ENCODE results near the gene ITGA6.

The ITGA6 gene

GRCh38 chr2:172465417-172466334, 38.3 kb downstream of the ITGA6 start:
- peak; percentile 63 for DNase-seq (ENCODE audit: low spot score)

GRCh38 chr2:172467382-172467781, 40.0 kb downstream of the ITGA6 start:
- no peak for DNase-seq (ENCODE audit: low spot score)

- DNase-seq (ENCODE audit: low spot score) = no peak
These were observed 43.9 kb downstream of the ITGA6 start for GRCh38 chr2:172470958-172471922.

- no peak for DNase-seq (ENCODE audit: low spot score)
These were observed 45.2 kb downstream of the ITGA6 start for GRCh38 chr2:172472446-172473033.

- DNase-seq (ENCODE audit: low spot score) = no peak
These were observed 45.8 kb downstream of the ITGA6 start for GRCh38 chr2:172473167-172473566.

GRCh38 chr2:172478353-172478752, 51.0 kb downstream of the ITGA6 start:
- no peak for DNase-seq (ENCODE audit: low spot score)

- DNase-seq (ENCODE audit: low spot score) = no peak
These were observed 53.2 kb downstream of the ITGA6 start for GRCh38 chr2:172480301-172481218.

- no peak for DNase-seq (ENCODE audit: low spot score)
These were observed 54.3 kb downstream of the ITGA6 start for GRCh38 chr2:172481507-172482262.

GRCh38 chr2:172484253-172484652, 56.9 kb downstream of the ITGA6 start:
- DNase-seq (ENCODE audit: low spot score) = no peak

- DNase-seq (ENCODE audit: low spot score) = no peak
These were observed 57.3 kb downstream of the ITGA6 start for GRCh38 chr2:172484706-172485105.

- no peak for DNase-seq (ENCODE audit: low spot score)
These were observed 61.2 kb downstream of the ITGA6 start for GRCh38 chr2:172488556-172488955.

- DNase-seq (ENCODE audit: low spot score) = no peak
These were observed 62.3 kb downstream of the ITGA6 start for GRCh38 chr2:172489681-172490080.

- no peak for DNase-seq (ENCODE audit: low spot score)
These were observed 68.8 kb downstream of the ITGA6 start for GRCh38 chr2:172496160-172496608.

- DNase-seq (ENCODE audit: low spot score) = no peak
These were observed 79.8 kb downstream of the ITGA6 start for GRCh38 chr2:172507199-172507598.

- no peak for DNase-seq (ENCODE audit: low spot score)
These were observed 82.7 kb downstream of the ITGA6 start for GRCh38 chr2:172510088-172510487.

- DNase-seq (ENCODE audit: low spot score) = no peak
These were observed 83.2 kb downstream of the ITGA6 start for GRCh38 chr2:172510548-172510947.

- DNase-seq (ENCODE audit: low spot score) = no peak
These were observed 85.6 kb downstream of the ITGA6 start for GRCh38 chr2:172512810-172513523.

GRCh38 chr2:172513524-172513900, 86.1 kb downstream of the ITGA6 start:
- no peak for DNase-seq (ENCODE audit: low spot score)

- no peak for DNase-seq (ENCODE audit: low spot score)
These were observed 86.7 kb downstream of the ITGA6 start for GRCh38 chr2:172513935-172514586.

All from ecto neural progenitor cell (in vitro differentiated cells).